SK-N-SH (cell line): ENCODE results near the gene HSPA12A. TPM values are rescaled to one million over a fixed set of nuclear protein-coding genes. Genes with fewer than 3 reads are reported as not detected.

Experiments used
- CTCF ChIA-PET: fragments of 300-600, 350-600 bp; formaldehyde crosslinking; extraction: SDS; loops from one replicate; lab custom pipeline; 2021; lab: Yijun Ruan, JAX
- POLR2A ChIA-PET: fragments of 350-600 bp; sonication (Branson Sonifier 250); formaldehyde crosslinking; extraction: SDS; loops from one replicate; lab custom pipeline; 2020; ENCODE audit warnings: antibody characterized with exemption, inconsistent platforms; lab: Yijun Ruan, JAX
- DNase-seq: peaks from one replicate; pipeline ENCODE4 v3.0.0; 2012
- H2AFZ ChIP-seq: fragments of 200-600 bp; sonication (generic); 2 replicates; pipeline ENCODE4 v1.8.1; 2016; ENCODE audit warnings: antibody characterized with exemption, mild to moderate bottlenecking, low read depth
- H3F3A ChIP-seq: fragments of 200-600 bp; sonication (generic); replicated peaks from 2 replicates; pipeline ENCODE3; 2016; ENCODE audit warnings: antibody characterized with exemption, mild to moderate bottlenecking; ENCODE audit not compliant: insufficient read depth
- H3K27ac ChIP-seq, 2 experiments: fragments of 200-500 bp in 1 of 2; fragments of 200-600 bp in 1 of 2; sonication (Bioruptor generic) in 1 of 2; sonication (generic), shearing (Covaris generic) in 1 of 2; 2 replicates each; pipeline versions ENCODE4 v1.5.1 to v1.6.1; 2014 to 2016; ENCODE audit warnings: low read depth in 2 of 2, inconsistent platforms in 1 of 2, low read length in 1 of 2, mild to moderate bottlenecking in 1 of 2, mixed read lengths in 1 of 2
- H3K27me3 ChIP-seq: fragments of 200-600 bp; sonication (generic), shearing (Covaris generic); 2 replicates; pipeline ENCODE4 v1.6.1; 2016; ENCODE audit warnings: mixed run types; ENCODE audit not compliant: insufficient read depth
- H3K36me3 ChIP-seq, 2 experiments: fragments of 200-500 bp in 1 of 2; fragments of 200-600 bp in 1 of 2; sonication (Bioruptor generic) in 1 of 2; sonication (generic) in 1 of 2; replicated peaks in 1 of 2; 2 replicates each; pipeline versions ENCODE3 to v1.5.1; 2014 to 2016; ENCODE audit warnings: low read length in 1 of 2, mild to moderate bottlenecking in 1 of 2; ENCODE audit not compliant: insufficient read depth in 2 of 2, control insufficient read depth in 1 of 2
- H3K4me1 ChIP-seq, 2 experiments: fragments of 200-500 bp in 1 of 2; fragments of 200-600 bp in 1 of 2; sonication (Bioruptor generic) in 1 of 2; sonication (generic), shearing (Covaris generic) in 1 of 2; 2 replicates each; pipeline versions ENCODE4 v1.5.1 to v1.6.1; 2014 to 2016; ENCODE audit warnings: low read depth in 1 of 2, low read length in 1 of 2, mixed run types in 1 of 2; ENCODE audit not compliant: insufficient read depth in 2 of 2, control insufficient read depth in 1 of 2
- H3K4me2 ChIP-seq: fragments of 200-600 bp; sonication (generic), shearing (Covaris generic); 2 replicates; pipeline ENCODE4 v1.6.1; 2017; ENCODE audit warnings: mixed run types
- H3K4me3 ChIP-seq, 2 experiments: fragments of 200-500 bp in 1 of 2; fragments of 200-600 bp in 1 of 2; sonication (Bioruptor generic) in 1 of 2; sonication (generic), shearing (Covaris generic) in 1 of 2; 2 replicates each; pipeline versions ENCODE4 v1.5.1 to v1.8.1; 2014 to 2016; ENCODE audit warnings: low read depth in 2 of 2, inconsistent platforms in 1 of 2, low read length in 1 of 2, mild to moderate bottlenecking in 1 of 2, mixed read lengths in 1 of 2, moderate library complexity in 1 of 2
- H3K79me2 ChIP-seq: fragments of 200-600 bp; sonication (generic); 2 replicates; pipeline ENCODE4 v1.8.1; 2017; ENCODE audit warnings: mild to moderate bottlenecking; ENCODE audit not compliant: insufficient read depth
- H3K9ac ChIP-seq: fragments of 200-600 bp; sonication (generic); 2 replicates; pipeline ENCODE4 v1.6.1; 2017; ENCODE audit warnings: mixed run types
- H3K9me2 ChIP-seq: fragments of 200-600 bp; sonication (generic); 2 replicates; pipeline ENCODE4 v1.6.1; 2017; ENCODE audit warnings: mixed run types
- H3K9me3 ChIP-seq: fragments of 200-600 bp; sonication (generic); 2 replicates; pipeline ENCODE4 v1.6.1; 2017; ENCODE audit warnings: mixed run types, mild to moderate bottlenecking, moderate library complexity
- H4K20me1 ChIP-seq: fragments of 200-600 bp; sonication (generic); 2 replicates; pipeline ENCODE4 v1.6.1; 2017; ENCODE audit warnings: mild to moderate bottlenecking, mixed run types; ENCODE audit not compliant: insufficient read depth
- CHD2 ChIP-seq: fragments of 150-350 bp; IDR thresholded peaks from 2 replicates; pipeline ENCODE4 v1.6.1; 2018; ENCODE audit warnings: low read length; ENCODE audit not compliant: partially characterized antibody
- ELF1 ChIP-seq: IDR thresholded peaks from 2 replicates; pipeline ENCODE4 v1.4.0; 2012
- GABPA ChIP-seq: IDR thresholded peaks from 2 replicates; pipeline ENCODE4 v1.4.0; 2012; ENCODE audit warnings: low read depth, mild to moderate bottlenecking
- GATA2 ChIP-seq: sonication (generic); formaldehyde crosslinking; IDR thresholded peaks from 2 replicates; pipeline ENCODE4 v1.5.0; 2020; ENCODE audit warnings: mild to moderate bottlenecking, missing genetic modification reagents
- IRF3 ChIP-seq: fragments of 150-350 bp; IDR thresholded peaks from 2 replicates; pipeline ENCODE4 v1.6.1; 2016; ENCODE audit warnings: mild to moderate bottlenecking, low read depth, low read length
- MEF2A ChIP-seq: IDR thresholded peaks from 2 replicates; pipeline ENCODE4 v1.4.0; 2012; ENCODE audit warnings: low read depth, borderline replicate concordance
- NFIC ChIP-seq: IDR thresholded peaks from 2 replicates; pipeline ENCODE4 v1.4.0; 2012; ENCODE audit warnings: borderline replicate concordance
- REST ChIP-seq: IDR thresholded peaks from 2 replicates; pipeline ENCODE4 v1.6.1; 2012; ENCODE audit warnings: mild to moderate bottlenecking, low read depth, low read length, moderate library complexity
- YY1 ChIP-seq: IDR thresholded peaks from 2 replicates; pipeline ENCODE4 v1.4.0; 2012; ENCODE audit warnings: low read depth, mild to moderate bottlenecking
- WGBS: methylation state at CpG from one replicate; pipeline ENCODE4 v1.1.6; 2017; ENCODE audit warnings: low lambda C conversion rate; 5-methylcytosine and 5-hydroxymethylcytosine counted together
- polyA plus RNA-seq, 3 experiments: library from polyadenylated mRNA; depleted of rRNA; stranded (reverse); fragments of >200 nt; gene quantifications; 2 replicates each; pipeline ENCODE4 v1.2.3, GENCODE V29; 2012
- TF ChIP-seq, protein P1 (sequence below): fragments of 150-350 bp; IDR thresholded peaks from 2 replicates; pipeline ENCODE4 v1.6.1; 2017; ENCODE audit warnings: antibody characterized with exemption, low read length, low read depth, borderline replicate concordance

The HSPA12A gene
- polyA plus RNA-seq, 1 of the 3 experiments (the other 2 are of a cell fraction), result 2.9 TPM

GRCh38 chr10:116657863-116658551, 84.4 kb downstream of the HSPA12A start (continued):
- TF ChIP-seq CHD2, result no peak
- TF ChIP-seq NFIC, result no peak
- TF ChIP-seq IRF3, result no peak
- TF ChIP-seq, all 33 proteins: peak for 0

DNA sequence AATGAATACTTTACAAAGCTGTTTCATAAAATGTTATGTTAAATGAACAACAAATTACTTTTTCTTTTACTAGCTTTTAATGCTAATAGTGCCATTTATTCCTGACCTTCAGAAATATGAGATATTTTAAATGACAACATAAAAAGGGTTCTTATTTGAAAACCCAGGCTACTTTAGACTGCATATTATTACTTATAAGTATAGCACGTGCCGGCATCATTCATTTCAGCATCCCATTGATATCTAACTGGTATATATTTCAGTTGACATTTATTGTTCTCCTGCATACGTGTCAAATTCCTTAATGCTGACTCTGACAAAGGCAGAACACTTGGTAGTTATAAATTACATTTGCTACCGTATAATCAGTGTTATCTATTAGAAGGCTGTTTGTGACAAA, 86.3 kb downstream of the HSPA12A start:
- WGBS, result 62% methylated on average over 4 of the region's 4 CpGs
- CTCF ChIA-PET, result interaction anchor here (0.7 to 3.6 kb wide), 5 partner anchors 10 to 561 kb away, joined by 3 to 13 read pairs (median 8); no protein-coding TSS in a partner anchor
- no peaks in the 10 kb centered on the region for H3K9me3 ChIP-seq

More for the DNA sequence above, 86.3 kb downstream of the HSPA12A start:
- POLR2A ChIA-PET, result no interaction called here
- Histone ChIP-seq H3K9ac (no peak overlapping the region), H3K9me2 (no peaks in the 10 kb centered on the region), H3K79me2 (no peaks in the 10 kb centered on the region), H3K4me1 (no peaks in the 10 kb centered on the region; a peak in 1 of 4 replicates), H3F3A (no peaks in the 10 kb centered on the region), H3K27me3 (no peaks in the 10 kb centered on the region), H3K27ac (no peak overlapping the region), H2AFZ (no peak overlapping the region), H4K20me1 (no peaks in the 10 kb centered on the region), H3K4me2 (no peak overlapping the region), H3K4me3 (no peak overlapping the region), H3K36me3 (no peaks in the 10 kb centered on the region)
- no peak for DNase-seq
- TF ChIP-seq GATA2 (CRISPR knock-in tag) (no peak), YY1 (no peak), NFIC (no peak), ELF1 (no peak), MEF2A (no peak), IRF3 (no peak), GABPA (no peak), REST (no peak)
- TF ChIP-seq, protein P1, sequence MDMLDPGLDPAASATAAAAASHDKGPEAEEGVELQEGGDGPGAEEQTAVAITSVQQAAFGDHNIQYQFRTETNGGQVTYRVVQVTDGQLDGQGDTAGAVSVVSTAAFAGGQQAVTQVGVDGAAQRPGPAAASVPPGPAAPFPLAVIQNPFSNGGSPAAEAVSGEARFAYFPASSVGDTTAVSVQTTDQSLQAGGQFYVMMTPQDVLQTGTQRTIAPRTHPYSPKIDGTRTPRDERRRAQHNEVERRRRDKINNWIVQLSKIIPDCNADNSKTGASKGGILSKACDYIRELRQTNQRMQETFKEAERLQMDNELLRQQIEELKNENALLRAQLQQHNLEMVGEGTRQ, result no peak
